SK-N-SH (cell line): ENCODE results near the gene PROSER1. TPM values are rescaled to one million over a fixed set of nuclear protein-coding genes. Genes with fewer than 3 reads are reported as not detected.

Experiments
- CTCF ChIA-PET: fragments of 300-600, 350-600 bp; formaldehyde crosslinking; extraction: SDS; loops from one replicate; lab custom pipeline; 2021; lab: Yijun Ruan, JAX
- POLR2A ChIA-PET: fragments of 350-600 bp; sonication (Branson Sonifier 250); formaldehyde crosslinking; extraction: SDS; loops from one replicate; lab custom pipeline; 2020; ENCODE audit warnings: antibody characterized with exemption, inconsistent platforms; lab: Yijun Ruan, JAX
- DNase-seq: peaks from one replicate; pipeline ENCODE4 v3.0.0; 2012
- H2AFZ ChIP-seq: fragments of 200-600 bp; sonication (generic); 2 replicates; pipeline ENCODE4 v1.8.1; 2016; ENCODE audit warnings: antibody characterized with exemption, mild to moderate bottlenecking, low read depth
- H3F3A ChIP-seq: fragments of 200-600 bp; sonication (generic); replicated peaks from 2 replicates; pipeline ENCODE3; 2016; ENCODE audit warnings: antibody characterized with exemption, mild to moderate bottlenecking; ENCODE audit not compliant: insufficient read depth
- H3K27ac ChIP-seq, 2 experiments: fragments of 200-500 bp in 1 of 2; fragments of 200-600 bp in 1 of 2; sonication (Bioruptor generic) in 1 of 2; sonication (generic), shearing (Covaris generic) in 1 of 2; 2 replicates each; pipeline versions ENCODE4 v1.5.1 to v1.6.1; 2014 to 2016; ENCODE audit warnings: low read depth in 2 of 2, inconsistent platforms in 1 of 2, low read length in 1 of 2, mild to moderate bottlenecking in 1 of 2, mixed read lengths in 1 of 2
- H3K27me3 ChIP-seq: fragments of 200-600 bp; sonication (generic), shearing (Covaris generic); 2 replicates; pipeline ENCODE4 v1.6.1; 2016; ENCODE audit warnings: mixed run types; ENCODE audit not compliant: insufficient read depth
- H3K36me3 ChIP-seq, 2 experiments: fragments of 200-500 bp in 1 of 2; fragments of 200-600 bp in 1 of 2; sonication (Bioruptor generic) in 1 of 2; sonication (generic) in 1 of 2; replicated peaks in 1 of 2; 2 replicates each; pipeline versions ENCODE3 to v1.5.1; 2014 to 2016; ENCODE audit warnings: low read length in 1 of 2, mild to moderate bottlenecking in 1 of 2; ENCODE audit not compliant: insufficient read depth in 2 of 2, control insufficient read depth in 1 of 2
- H3K4me1 ChIP-seq, 2 experiments: fragments of 200-500 bp in 1 of 2; fragments of 200-600 bp in 1 of 2; sonication (Bioruptor generic) in 1 of 2; sonication (generic), shearing (Covaris generic) in 1 of 2; 2 replicates each; pipeline versions ENCODE4 v1.5.1 to v1.6.1; 2014 to 2016; ENCODE audit warnings: low read depth in 1 of 2, low read length in 1 of 2, mixed run types in 1 of 2; ENCODE audit not compliant: insufficient read depth in 2 of 2, control insufficient read depth in 1 of 2
- H3K4me2 ChIP-seq: fragments of 200-600 bp; sonication (generic), shearing (Covaris generic); 2 replicates; pipeline ENCODE4 v1.6.1; 2017; ENCODE audit warnings: mixed run types
- H3K4me3 ChIP-seq, 2 experiments: fragments of 200-500 bp in 1 of 2; fragments of 200-600 bp in 1 of 2; sonication (Bioruptor generic) in 1 of 2; sonication (generic), shearing (Covaris generic) in 1 of 2; 2 replicates each; pipeline versions ENCODE4 v1.5.1 to v1.8.1; 2014 to 2016; ENCODE audit warnings: low read depth in 2 of 2, inconsistent platforms in 1 of 2, low read length in 1 of 2, mild to moderate bottlenecking in 1 of 2, mixed read lengths in 1 of 2, moderate library complexity in 1 of 2
- H3K79me2 ChIP-seq: fragments of 200-600 bp; sonication (generic); 2 replicates; pipeline ENCODE4 v1.8.1; 2017; ENCODE audit warnings: mild to moderate bottlenecking; ENCODE audit not compliant: insufficient read depth
- H3K9ac ChIP-seq: fragments of 200-600 bp; sonication (generic); 2 replicates; pipeline ENCODE4 v1.6.1; 2017; ENCODE audit warnings: mixed run types
- H3K9me2 ChIP-seq: fragments of 200-600 bp; sonication (generic); 2 replicates; pipeline ENCODE4 v1.6.1; 2017; ENCODE audit warnings: mixed run types
- H3K9me3 ChIP-seq: fragments of 200-600 bp; sonication (generic); 2 replicates; pipeline ENCODE4 v1.6.1; 2017; ENCODE audit warnings: mixed run types, mild to moderate bottlenecking, moderate library complexity
- H4K20me1 ChIP-seq: fragments of 200-600 bp; sonication (generic); 2 replicates; pipeline ENCODE4 v1.6.1; 2017; ENCODE audit warnings: mild to moderate bottlenecking, mixed run types; ENCODE audit not compliant: insufficient read depth
- CTCF ChIP-seq: fragments of 200-600 bp; sonication (generic); IDR thresholded peaks from 2 replicates; pipeline ENCODE4 v1.6.1; 2017; ENCODE audit warnings: antibody characterized with exemption, mild to moderate bottlenecking, moderate library complexity
- FOSL2 ChIP-seq: IDR thresholded peaks from 2 replicates; pipeline ENCODE4 v1.4.0; 2012; ENCODE audit warnings: low read depth, mild to moderate bottlenecking, moderate library complexity, borderline replicate concordance
- FOXJ3 ChIP-seq: sonication (generic); formaldehyde crosslinking; IDR thresholded peaks from 2 replicates; pipeline ENCODE4 v1.5.1; 2020; ENCODE audit warnings: mild to moderate bottlenecking, missing genetic modification reagents
- MXI1 ChIP-seq: IDR thresholded peaks from 2 replicates; pipeline ENCODE4 v1.6.1; 2012; ENCODE audit warnings: mild to moderate bottlenecking, low read depth, low read length, improper control_type of control experiment
- POLR2AphosphoS5 ChIP-seq: IDR thresholded peaks from 2 replicates; pipeline ENCODE4 v1.6.1; 2012; ENCODE audit warnings: low read depth, low read length
- REST ChIP-seq: IDR thresholded peaks from 2 replicates; pipeline ENCODE4 v1.6.1; 2012; ENCODE audit warnings: mild to moderate bottlenecking, low read depth, low read length, moderate library complexity
- RFX5 ChIP-seq: IDR thresholded peaks from 2 replicates; pipeline ENCODE4 v1.6.1; 2012; ENCODE audit warnings: mild to moderate bottlenecking, improper control_type of control experiment, low read length
- SIN3A ChIP-seq: IDR thresholded peaks from 2 replicates; pipeline ENCODE4 v1.6.1; 2012; ENCODE audit warnings: low read depth, mild to moderate bottlenecking, low read length, moderate library complexity, borderline replicate concordance
- SMC3 ChIP-seq: IDR thresholded peaks from 2 replicates; pipeline ENCODE4 v1.6.1; 2012; ENCODE audit warnings: low read depth, low read length, improper control_type of control experiment
- TCF12 ChIP-seq: IDR thresholded peaks from 2 replicates; pipeline ENCODE4 v1.4.0; 2012
- YY1 ChIP-seq: IDR thresholded peaks from 2 replicates; pipeline ENCODE4 v1.4.0; 2012; ENCODE audit warnings: low read depth, mild to moderate bottlenecking
- WGBS: methylation state at CpG from one replicate; pipeline ENCODE4 v1.1.6; 2017; ENCODE audit warnings: low lambda C conversion rate; 5-methylcytosine and 5-hydroxymethylcytosine counted together
- polyA plus RNA-seq, 3 experiments: library from polyadenylated mRNA; depleted of rRNA; stranded (reverse); fragments of >200 nt; gene quantifications; 2 replicates each; pipeline ENCODE4 v1.2.3, GENCODE V29; 2012
- TF ChIP-seq, protein P1 (sequence below): IDR thresholded peaks from 2 replicates; pipeline ENCODE4 v1.4.0; 2012; ENCODE audit warnings: low read depth, borderline replicate concordance
- TF ChIP-seq, protein P2 (sequence below): IDR thresholded peaks from 2 replicates; pipeline ENCODE4 v1.4.0; 2012; ENCODE audit warnings: low read depth, borderline replicate concordance
- TF ChIP-seq, protein P3 (sequence below): IDR thresholded peaks from 2 replicates; pipeline ENCODE4 v1.4.0; 2012; ENCODE audit warnings: low read depth
- TF ChIP-seq, protein P4 (sequence below): fragments of 150-350 bp; IDR thresholded peaks from 2 replicates; pipeline ENCODE4 v1.6.1; 2017; ENCODE audit warnings: antibody characterized with exemption, low read length, low read depth, borderline replicate concordance

Gene PROSER1
- polyA plus RNA-seq, 1 of the 3 experiments (the other 2 are of a cell fraction): 14.8 TPM

DNA sequence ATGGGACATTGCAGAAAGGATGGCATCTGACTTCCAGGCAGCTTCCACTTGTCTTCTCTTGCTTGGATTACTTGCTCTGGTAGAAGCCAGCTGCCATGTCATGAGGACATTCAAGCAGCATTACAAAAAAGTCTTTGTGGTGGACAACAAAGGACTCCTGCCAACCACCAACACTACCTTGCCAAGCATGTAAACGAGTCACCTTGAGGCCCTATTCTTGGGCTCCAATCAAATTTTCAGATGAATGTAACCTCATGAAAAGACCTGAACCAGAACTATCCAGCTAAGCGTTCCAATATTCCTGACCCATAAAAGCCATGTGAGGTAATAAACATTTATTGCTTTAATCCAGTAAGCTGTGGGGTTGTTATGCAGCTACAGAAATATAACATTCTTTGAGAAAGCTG is 12.5 kb downstream of the PROSER1 start:
- Histone ChIP-seq H3K36me3 (peaks cover 75 to 95% of the 10 kb centered on the region in 2 experiments), H3K9me2 (no peaks in the 10 kb centered on the region), H3K4me1 (no peaks in the 10 kb centered on the region), H4K20me1 (no peaks in the 10 kb centered on the region), H3K79me2 (peaks cover 15% of the 10 kb centered on the region), H3F3A (peaks cover 3% of the 10 kb centered on the region), H3K27ac (no peak overlapping the region), H3K9me3 (no peaks in the 10 kb centered on the region), H3K9ac (no peak overlapping the region), H3K27me3 (no peaks in the 10 kb centered on the region), H2AFZ (no peak overlapping the region), H3K4me2 (no peak overlapping the region), H3K4me3 (no peak overlapping the region)
- ChIA-PET CTCF (no interaction called here), POLR2A (no interaction called here)
- no peak for DNase-seq
- TF ChIP-seq MXI1: no peak
- TF ChIP-seq RFX5: no peak
- TF ChIP-seq, protein P1, sequence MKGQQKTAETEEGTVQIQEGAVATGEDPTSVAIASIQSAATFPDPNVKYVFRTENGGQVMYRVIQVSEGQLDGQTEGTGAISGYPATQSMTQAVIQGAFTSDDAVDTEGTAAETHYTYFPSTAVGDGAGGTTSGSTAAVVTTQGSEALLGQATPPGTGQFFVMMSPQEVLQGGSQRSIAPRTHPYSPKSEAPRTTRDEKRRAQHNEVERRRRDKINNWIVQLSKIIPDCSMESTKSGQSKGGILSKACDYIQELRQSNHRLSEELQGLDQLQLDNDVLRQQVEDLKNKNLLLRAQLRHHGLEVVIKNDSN: no peak
- no peak for TF ChIP-seq SIN3A
- TF ChIP-seq, protein P2, sequence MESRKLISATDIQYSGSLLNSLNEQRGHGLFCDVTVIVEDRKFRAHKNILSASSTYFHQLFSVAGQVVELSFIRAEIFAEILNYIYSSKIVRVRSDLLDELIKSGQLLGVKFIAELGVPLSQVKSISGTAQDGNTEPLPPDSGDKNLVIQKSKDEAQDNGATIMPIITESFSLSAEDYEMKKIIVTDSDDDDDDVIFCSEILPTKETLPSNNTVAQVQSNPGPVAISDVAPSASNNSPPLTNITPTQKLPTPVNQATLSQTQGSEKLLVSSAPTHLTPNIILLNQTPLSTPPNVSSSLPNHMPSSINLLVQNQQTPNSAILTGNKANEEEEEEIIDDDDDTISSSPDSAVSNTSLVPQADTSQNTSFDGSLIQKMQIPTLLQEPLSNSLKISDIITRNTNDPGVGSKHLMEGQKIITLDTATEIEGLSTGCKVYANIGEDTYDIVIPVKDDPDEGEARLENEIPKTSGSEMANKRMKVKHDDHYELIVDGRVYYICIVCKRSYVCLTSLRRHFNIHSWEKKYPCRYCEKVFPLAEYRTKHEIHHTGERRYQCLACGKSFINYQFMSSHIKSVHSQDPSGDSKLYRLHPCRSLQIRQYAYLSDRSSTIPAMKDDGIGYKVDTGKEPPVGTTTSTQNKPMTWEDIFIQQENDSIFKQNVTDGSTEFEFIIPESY: no peak
- TF ChIP-seq SMC3: no peak
- TF ChIP-seq, protein P3, sequence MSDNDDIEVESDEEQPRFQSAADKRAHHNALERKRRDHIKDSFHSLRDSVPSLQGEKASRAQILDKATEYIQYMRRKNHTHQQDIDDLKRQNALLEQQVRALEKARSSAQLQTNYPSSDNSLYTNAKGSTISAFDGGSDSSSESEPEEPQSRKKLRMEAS: no peak
- no peak for TF ChIP-seq YY1
- TF ChIP-seq, protein P4, sequence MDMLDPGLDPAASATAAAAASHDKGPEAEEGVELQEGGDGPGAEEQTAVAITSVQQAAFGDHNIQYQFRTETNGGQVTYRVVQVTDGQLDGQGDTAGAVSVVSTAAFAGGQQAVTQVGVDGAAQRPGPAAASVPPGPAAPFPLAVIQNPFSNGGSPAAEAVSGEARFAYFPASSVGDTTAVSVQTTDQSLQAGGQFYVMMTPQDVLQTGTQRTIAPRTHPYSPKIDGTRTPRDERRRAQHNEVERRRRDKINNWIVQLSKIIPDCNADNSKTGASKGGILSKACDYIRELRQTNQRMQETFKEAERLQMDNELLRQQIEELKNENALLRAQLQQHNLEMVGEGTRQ: no peak
- no peak for TF ChIP-seq FOXJ3
- TF ChIP-seq REST: no peak
- TF ChIP-seq POLR2AphosphoS5: no peak
- TF ChIP-seq TCF12: no peak
- TF ChIP-seq FOSL2: no peak
- TF ChIP-seq CTCF: no peak
- WGBS: 100% methylated on average over 2 of the region's 2 CpGs
